Skin of body (tissue), 2 donors: ENCODE measurements around the gene ANXA2. TPM values are rescaled to one million over a fixed set of nuclear protein-coding genes. Genes with fewer than 3 reads are reported as not detected.
"Not testable (repeated sequence)": the region's sequence is repeated elsewhere in the genome, so short reads cannot be mapped to it uniquely, and the experiment has no call there.

Source experiments
- DNase-seq: peaks from one replicate; lab custom pipeline; 2025; lab: John Stamatoyannopoulos, UW
- total RNA-seq: library from RNA; depleted of rRNA; stranded (reverse); fragments of >200 nt; gene quantifications from one replicate; pipeline ENCODE4 v1.2.3, GENCODE V29; 2014

The ANXA2 gene
- total RNA-seq, 1 donor from 2014 or later, result 913 TPM

GRCh38 chr15:60411774-60412425 is 14.1 kb upstream of the ANXA2 start:
- DNase-seq, result peak; percentile 78

DNA sequence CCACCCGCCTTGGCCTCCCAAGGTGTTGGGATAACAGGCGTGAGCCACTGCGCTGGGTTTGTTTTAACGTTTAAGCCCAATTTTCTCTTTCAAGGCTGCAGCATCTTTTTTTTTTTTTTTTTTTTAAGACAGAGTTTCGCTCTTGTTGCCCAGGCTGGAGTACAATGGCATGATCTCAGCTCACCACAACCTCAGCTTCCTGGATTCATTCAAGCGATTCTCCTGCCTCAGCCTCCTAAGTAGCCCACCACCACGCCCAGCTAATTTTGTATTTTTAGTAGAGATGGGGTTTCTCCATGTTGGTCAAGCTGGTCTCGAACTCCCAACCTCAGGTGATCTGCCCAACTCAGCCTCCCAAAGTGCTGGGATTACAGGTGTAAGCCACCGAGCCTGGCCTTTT is 12.6 kb upstream of the ANXA2 start:
- DNase-seq, result not testable (repeated sequence)

DNA sequence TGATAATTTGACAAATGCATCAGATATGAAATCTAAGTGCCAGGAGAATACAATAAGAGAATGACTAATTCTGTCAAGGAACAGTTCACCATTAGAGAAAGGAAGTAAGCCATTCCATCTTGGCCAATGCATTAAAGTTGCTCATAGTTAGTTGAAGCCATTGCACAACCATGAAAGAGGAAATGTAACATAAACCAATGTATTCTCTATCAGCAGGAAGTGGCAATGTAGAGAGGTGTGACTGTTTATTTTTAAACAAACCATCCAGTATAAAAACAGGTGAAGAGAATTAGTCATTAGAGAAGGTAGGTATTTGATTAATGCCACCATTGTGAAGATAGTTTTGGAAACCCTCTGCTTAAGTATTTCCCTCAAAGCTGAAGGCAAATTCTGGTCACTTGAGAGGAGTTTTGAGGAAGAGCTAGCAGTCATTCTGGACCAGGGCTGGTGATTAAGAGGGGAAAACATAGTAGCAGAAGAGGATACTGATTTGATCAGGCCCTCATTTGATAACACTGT is 10.7 kb upstream of the ANXA2 start:
- no peak for DNase-seq

- peak; percentile 77 for DNase-seq
Observed at GRCh38 chr15:60407415-60407805, 9.6 kb upstream of the ANXA2 start.

DNA sequence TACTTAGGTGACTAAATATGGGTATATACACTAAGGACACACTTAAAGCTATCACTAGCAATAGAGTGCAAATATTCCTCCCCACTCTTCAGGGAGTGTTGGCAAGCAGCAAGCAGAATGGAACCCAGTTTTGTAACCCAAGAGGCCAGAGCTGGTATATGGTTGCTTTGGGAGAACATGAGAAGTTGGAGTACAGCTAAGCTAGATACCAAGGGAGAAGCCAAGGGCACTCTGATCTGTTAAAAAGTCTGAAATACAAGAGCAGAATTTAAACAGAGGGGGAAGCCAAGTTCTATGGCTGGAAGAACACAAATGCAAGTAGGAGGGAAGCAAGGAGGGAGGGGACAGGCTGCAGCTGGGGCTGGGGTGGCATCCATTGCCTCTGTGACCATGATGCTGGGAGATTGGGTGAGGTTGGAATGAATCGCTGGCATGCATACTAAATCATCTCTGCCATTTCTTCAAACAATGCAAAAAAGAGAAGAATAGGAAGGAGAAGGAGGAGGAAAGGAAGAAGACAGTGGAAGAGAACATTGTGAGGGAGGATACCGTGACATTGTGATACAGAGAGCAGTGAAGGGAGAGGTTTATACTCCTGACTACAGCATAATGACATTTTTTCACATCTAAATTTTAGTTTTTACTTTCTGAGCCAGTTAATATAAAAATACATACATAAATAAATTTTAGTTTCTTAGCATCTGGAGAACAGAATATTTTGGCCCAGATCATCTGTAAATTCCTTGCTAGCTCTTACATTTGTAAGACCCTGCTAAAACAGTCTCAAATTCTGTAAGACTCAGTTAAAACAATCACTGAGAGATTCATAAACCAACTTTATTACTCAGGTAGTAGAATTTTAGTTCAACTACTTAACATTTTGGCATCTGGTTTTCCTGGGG is 9.0 kb upstream of the ANXA2 start:
- DNase-seq, result peak; percentile 75

DNA sequence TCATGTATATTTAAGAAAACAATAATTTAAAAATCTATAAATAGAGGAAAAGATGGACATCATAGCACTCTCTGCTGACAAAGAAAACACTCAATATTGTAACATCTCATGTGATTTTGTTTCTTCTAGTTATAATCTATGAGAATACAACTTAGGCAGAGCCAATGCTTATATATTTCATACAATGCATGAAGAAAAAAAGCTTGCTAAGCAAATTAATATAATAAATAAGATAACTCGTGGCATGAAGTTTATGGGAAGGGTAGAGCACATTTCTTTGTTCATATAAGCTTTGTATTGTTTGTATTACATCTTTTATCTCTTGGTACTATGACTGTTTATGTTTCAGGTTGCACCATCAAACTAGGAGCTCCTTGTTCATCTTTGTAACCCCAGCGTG is 7.6 kb upstream of the ANXA2 start:
- no peak for DNase-seq

GRCh38 chr15:60404351-60404750 is 6.6 kb upstream of the ANXA2 start:
- DNase-seq, result not testable (repeated sequence)

DNA sequence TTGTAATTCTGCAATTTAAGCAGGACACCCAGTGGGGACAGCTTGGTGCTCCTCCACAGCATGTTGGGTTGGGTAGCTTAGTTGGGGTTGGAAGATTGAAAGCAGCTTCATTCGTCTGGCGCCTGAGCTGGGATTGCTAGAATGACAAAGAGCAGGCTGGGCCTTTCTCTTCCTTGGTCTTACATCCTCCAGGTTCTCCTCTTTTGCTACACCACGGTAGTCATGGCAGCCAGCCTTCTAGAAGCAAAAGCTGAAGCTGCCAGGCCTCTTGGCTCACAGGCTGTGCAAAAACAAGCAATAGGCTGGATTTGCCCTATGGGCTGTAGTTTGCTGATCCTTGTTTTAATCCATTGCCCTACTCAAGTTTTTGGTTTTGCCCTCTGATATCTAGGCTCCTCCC is 3.2 kb upstream of the ANXA2 start:
- no peak for DNase-seq

DNA sequence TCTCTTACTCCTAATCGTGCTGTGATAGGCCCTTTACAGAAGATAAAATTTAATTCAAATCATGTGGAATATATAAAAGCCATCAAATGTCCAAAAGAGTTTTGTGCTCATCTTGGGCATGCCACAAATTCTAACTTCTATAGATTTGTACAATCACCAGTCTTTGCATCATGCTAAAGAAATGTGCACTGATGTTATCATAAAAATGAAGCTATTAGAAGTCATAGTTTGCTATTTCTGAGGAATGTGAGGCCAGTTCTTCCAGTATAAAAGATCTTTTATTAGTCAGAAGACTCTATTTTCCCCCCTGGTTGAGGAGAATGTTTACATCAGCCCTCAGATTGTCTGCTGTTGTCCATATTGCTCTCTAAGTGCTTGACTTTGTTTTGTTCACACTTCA is 2.1 kb upstream of the ANXA2 start:
- DNase-seq, result peak; percentile 44

DNA sequence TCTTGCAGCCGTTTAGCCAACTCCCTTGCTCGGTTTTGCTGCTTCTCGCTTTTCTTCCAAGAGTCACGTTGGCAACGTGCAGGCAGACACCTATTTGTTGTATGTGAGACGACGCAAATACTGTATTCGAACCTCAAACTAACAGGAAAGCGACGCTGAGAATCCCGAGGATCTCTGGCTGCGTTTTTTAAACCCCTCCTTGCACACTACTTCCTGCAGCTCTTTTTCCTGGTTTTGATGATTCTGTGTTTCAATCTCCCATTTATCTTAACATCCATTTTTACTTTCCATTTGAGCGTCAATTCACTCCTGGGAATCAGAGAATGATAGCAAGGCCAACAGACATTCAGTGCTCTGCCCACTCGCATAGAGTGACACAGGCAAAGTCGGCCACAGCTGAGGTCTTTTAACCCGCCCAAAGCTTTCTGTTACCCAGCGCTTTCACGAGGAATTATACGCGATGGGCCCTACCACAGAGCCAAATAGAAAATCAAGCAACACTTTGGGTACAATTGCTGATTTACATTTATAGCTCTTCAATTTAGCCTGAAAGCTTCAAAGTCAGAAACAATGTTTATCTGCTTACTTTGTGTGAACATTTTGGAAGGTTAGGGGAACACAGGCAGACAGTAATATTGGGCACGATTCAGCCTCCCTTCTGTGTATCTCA is 1.6 kb upstream of the ANXA2 start:
- peak; percentile 84 for DNase-seq

DNA sequence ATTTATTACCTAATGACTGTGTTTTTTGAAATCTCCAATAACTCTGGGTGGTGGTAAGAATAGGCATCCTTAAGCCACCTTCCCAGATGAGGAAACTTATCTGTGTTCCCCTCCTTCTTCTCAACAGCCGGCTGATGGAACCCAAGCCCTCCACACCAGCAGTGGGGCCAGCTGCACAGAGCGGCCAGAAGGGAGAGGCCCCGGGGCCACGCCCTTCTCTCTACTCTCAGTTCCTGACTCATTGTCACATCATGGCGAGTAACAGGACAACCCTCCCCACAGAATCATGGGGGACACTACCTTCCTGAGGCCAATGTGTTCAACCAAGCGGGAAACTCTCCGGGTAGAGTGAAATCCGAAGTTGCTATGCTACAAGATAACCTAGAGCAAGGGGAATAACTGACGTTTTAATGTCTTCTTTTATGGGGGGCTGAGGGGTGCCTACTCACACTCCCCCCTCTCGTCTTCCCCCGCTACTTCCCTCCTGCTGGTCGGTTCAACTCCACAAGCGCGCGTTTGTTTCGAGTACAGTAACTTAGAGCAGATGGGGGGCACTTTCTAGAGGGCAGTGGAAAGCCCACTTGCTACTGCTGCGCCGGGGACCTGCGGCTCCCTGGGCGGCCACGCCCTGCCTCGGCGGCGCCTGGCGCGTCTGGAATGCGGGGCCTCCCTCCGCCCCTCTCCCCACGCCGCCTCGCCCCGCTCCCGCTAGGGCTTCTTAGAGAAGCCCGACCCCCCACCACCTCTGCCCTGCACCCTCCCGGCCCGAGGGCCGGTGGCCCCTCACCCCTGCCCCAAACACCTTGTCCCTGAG is 621 bp downstream of the ANXA2 start:
- DNase-seq, result peak; percentile 66

GRCh38 chr15:60396560-60396957 is 1.2 kb downstream of the ANXA2 start:
- peak; percentile 59 for DNase-seq

GRCh38 chr15:60396100-60396499 is 1.7 kb downstream of the ANXA2 start:
- DNase-seq, result peak; percentile 49

DNA sequence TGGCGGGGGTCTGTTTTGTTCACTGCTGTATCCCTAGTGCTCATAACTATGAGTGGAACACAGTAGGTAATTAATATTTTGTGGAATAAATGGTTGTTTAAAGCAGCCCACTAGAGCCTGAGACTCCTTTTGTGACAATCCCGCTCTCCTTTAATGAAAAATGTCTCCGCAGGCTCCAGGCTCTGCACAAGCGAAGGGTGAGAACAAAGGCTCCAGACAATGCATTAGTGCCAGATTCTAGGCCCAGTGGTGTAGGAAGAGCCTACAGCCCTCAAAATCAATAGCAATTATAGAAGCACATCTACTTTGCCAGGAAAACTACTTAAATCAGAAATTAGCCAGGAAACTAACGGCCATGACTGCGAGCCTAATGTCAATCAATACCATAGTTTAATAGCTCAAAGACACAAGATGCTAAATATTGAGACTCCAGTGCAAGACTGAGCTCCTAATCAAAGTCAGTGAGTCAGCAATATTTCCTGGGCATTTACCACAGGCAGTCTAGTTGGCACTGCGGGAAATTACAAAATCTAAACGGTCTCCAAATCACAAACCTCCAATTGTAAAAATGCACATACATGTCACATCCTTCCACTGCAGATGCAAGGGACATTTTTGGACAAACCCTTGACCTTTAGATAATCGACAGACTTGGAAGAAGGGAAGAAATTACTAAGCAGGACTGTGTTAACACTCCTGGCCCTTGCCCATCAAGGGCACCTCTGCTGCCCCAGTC is 2.3 kb downstream of the ANXA2 start:
- no peak for DNase-seq

- peak; percentile 35 for DNase-seq
Observed at GRCh38 chr15:60394689-60395097, 3.1 kb downstream of the ANXA2 start.

GRCh38 chr15:60392986-60393790 is 4.6 kb downstream of the ANXA2 start:
- DNase-seq, result peak; percentile 98

- peak; percentile 82 for DNase-seq
Observed at GRCh38 chr15:60392601-60392985, 5.2 kb downstream of the ANXA2 start.

DNA sequence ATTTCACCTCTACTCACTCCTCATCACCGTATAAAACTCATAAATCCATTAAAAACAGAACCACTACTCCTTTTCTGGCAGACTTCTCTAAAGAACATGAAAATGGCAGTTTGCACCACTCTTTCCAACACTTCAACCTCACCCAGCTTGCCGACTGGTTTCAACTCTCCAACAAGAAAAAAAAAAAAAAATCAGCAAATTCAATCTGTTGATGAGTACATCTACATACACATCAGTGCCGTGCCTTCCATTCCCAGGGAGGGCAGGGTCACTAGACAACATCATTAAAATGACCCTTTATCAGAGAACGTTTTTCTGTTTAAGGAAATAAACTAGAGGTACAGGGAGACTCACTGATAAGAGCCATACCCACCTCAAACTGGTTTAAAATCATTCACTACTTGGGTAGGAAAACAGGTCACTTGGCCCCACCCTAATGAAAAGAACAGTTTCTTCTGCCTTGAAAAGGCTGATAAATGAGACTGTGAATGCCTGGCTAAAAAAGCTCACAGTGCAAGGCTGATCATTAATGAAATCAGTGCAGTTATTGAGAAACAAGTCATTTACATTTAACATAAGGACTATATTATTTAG is 6.0 kb downstream of the ANXA2 start:
- no peak for DNase-seq

GRCh38 chr15:60390871-60391501 is 6.8 kb downstream of the ANXA2 start:
- peak; percentile 81 for DNase-seq
